HepG2 (cell line): ENCODE measurements around the gene TCEA3.

Source experiments
- ETV5 ChIP-seq: IDR thresholded peaks from 2 replicates; pipeline ENCODE4 v1.6.1; 2018; ENCODE audit warnings: missing biosample characterization, missing genetic modification reagents, inconsistent platforms, borderline replicate concordance
- FOXJ3 ChIP-seq: sonication (generic); formaldehyde crosslinking; IDR thresholded peaks from 2 replicates; pipeline ENCODE4 v1.4.0; 2020; ENCODE audit warnings: missing genetic modification reagents, mild to moderate bottlenecking, borderline replicate concordance
- NKX3-1 ChIP-seq: sonication (generic); formaldehyde crosslinking; IDR thresholded peaks from 2 replicates; pipeline ENCODE4 v1.5.0; 2020; ENCODE audit warnings: missing genetic modification reagents
- ZNF33B ChIP-seq: sonication (generic); formaldehyde crosslinking; IDR thresholded peaks from 2 replicates; pipeline ENCODE4 v1.5.1; 2020; ENCODE audit warnings: mild to moderate bottlenecking, missing genetic modification reagents
- TF ChIP-seq, protein P1 (sequence below): sonication (generic); formaldehyde crosslinking; IDR thresholded peaks from 2 replicates; pipeline ENCODE4 v1.8.1; 2022; ENCODE audit warnings: low read depth, mild to moderate bottlenecking, missing genetic modification reagents

DNA sequence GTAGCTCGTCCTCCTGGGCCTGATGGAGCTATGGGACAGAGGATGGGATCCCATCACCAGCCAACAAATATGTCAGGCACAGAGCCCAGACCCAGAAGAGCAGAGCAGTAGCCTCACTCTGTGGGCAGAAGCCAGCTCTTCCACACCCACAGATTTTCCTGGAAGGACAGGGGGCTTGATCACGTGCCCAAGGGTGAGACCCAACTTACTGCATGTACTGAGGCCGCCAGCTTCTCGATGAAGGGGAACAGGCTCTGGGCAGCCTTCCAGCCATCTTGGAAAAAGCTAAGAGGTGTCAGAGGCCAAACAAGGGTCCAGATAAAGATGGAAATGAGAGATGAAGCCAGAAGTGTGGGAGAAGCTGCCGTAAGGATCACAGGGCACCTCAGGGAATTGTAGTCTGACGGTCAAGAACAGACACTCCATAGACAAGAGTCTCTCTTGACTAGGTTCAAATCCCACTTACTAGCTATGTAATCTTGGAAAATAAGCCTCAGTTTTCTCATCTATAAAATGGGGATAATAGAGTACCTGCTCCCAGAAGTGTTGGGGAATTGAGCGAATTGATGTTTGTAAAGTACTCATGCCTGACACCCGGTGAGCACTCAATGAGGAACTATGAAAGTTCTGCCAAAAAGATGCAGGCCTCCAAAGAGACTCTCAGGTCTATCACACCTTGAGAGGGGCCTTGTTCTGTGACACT is 17.0 kb upstream of the TCEA3 start:
- no peak for TF ChIP-seq NKX3-1 (CRISPR knock-in tag)
- TF ChIP-seq ETV5, result no peak
- no peak for TF ChIP-seq FOXJ3 (CRISPR knock-in tag)
- TF ChIP-seq, protein P1, sequence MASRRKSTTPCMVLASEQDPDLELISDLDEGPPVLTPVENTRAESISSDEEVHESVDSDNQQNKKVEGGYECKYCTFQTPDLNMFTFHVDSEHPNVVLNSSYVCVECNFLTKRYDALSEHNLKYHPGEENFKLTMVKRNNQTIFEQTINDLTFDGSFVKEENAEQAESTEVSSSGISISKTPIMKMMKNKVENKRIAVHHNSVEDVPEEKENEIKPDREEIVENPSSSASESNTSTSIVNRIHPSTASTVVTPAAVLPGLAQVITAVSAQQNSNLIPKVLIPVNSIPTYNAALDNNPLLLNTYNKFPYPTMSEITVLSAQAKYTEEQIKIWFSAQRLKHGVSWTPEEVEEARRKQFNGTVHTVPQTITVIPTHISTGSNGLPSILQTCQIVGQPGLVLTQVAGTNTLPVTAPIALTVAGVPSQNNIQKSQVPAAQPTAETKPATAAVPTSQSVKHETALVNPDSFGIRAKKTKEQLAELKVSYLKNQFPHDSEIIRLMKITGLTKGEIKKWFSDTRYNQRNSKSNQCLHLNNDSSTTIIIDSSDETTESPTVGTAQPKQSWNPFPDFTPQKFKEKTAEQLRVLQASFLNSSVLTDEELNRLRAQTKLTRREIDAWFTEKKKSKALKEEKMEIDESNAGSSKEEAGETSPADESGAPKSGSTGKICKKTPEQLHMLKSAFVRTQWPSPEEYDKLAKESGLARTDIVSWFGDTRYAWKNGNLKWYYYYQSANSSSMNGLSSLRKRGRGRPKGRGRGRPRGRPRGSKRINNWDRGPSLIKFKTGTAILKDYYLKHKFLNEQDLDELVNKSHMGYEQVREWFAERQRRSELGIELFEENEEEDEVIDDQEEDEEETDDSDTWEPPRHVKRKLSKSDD (CRISPR knock-in tag), result no peak
- no peak for TF ChIP-seq ZNF33B
